Activated CD4-positive, alpha-beta memory T cell treated with anti-CD3 and anti-CD28 coated beads for 36 hours (primary cell): ENCODE measurements around the gene HTR1D. TPM values are rescaled to one million over a fixed set of nuclear protein-coding genes. Genes with fewer than 3 reads are reported as not detected.
"Not testable (repeated sequence)": the region's sequence is repeated elsewhere in the genome, so short reads cannot be mapped to it uniquely, and the experiment has no call there.

Experiments used
- CTCF ChIA-PET: fragments of 350-600 bp; sonication (Branson Sonifier 250); formaldehyde crosslinking; loops from one replicate; lab custom pipeline; 2021; ENCODE audit warnings: antibody characterized with exemption, inconsistent platforms; lab: Charles Lee
- POLR2A ChIA-PET: fragments of 350-600 bp; sonication (Branson Sonifier 250); formaldehyde crosslinking; loops from one replicate; lab custom pipeline; 2021; ENCODE audit warnings: antibody characterized with exemption; lab: Charles Lee
- DNase-seq: peaks from one replicate; pipeline ENCODE4 v3.0.0-alpha.2; 2020
- H3K27ac Mint-ChIP-seq: one replicate; pipeline ENCODE4 v1.8.0; 2021; ENCODE audit warnings: mixed read lengths
- H3K27me3 Mint-ChIP-seq: one replicate; pipeline ENCODE4 v1.8.0; 2021; ENCODE audit warnings: mixed read lengths
- H3K36me3 Mint-ChIP-seq: one replicate; pipeline ENCODE4 v1.8.0; 2021; ENCODE audit warnings: mixed read lengths
- H3K4me1 Mint-ChIP-seq: one replicate; pipeline ENCODE4 v1.8.0; 2021; ENCODE audit warnings: low read depth, mixed read lengths
- H3K4me3 Mint-ChIP-seq: one replicate; pipeline ENCODE4 v1.8.0; 2021; ENCODE audit warnings: mild to moderate bottlenecking, mixed read lengths
- H3K9me3 Mint-ChIP-seq: one replicate; pipeline ENCODE4 v1.8.0; 2021; ENCODE audit warnings: mixed read lengths
- intact Hi-C: fragments of 100-400 bp; cut with micrococcal nuclease; formaldehyde crosslinking; loops from one replicate; pipeline ENCODE4 v1.15.1; 2023
- total RNA-seq, 2 experiments: library from RNA; stranded (reverse); gene quantifications; one replicate each; pipeline ENCODE4 v1.2.3, GENCODE V29; 2021

The HTR1D gene, protein sequence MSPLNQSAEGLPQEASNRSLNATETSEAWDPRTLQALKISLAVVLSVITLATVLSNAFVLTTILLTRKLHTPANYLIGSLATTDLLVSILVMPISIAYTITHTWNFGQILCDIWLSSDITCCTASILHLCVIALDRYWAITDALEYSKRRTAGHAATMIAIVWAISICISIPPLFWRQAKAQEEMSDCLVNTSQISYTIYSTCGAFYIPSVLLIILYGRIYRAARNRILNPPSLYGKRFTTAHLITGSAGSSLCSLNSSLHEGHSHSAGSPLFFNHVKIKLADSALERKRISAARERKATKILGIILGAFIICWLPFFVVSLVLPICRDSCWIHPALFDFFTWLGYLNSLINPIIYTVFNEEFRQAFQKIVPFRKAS
- total RNA-seq = not detected

- Mint-ChIP-seq H3K27ac (no peak within 1 kb of the TSS), H3K9me3 (no peaks in the 10 kb centered on the region), H3K4me1 (peaks cover 3% of the 10 kb centered on the region), H3K36me3 (no peaks in the 10 kb centered on the region), H3K27me3 (peaks cover 39% of the 10 kb centered on the region), H3K4me3 (no peak within 1 kb of the TSS)
- intact Hi-C loops = no loop called here
- DNase-seq = no peak
- POLR2A ChIA-PET = no interaction called here
- CTCF ChIA-PET = interaction anchor here (0.6 to 1.7 kb wide), 3 partner anchors 11 to 33 kb away, joined by 3 to 9 read pairs (median 3); no protein-coding TSS in a partner anchor
These were observed at the start of gene HTR1D for GRCh38 chr1:23217421-23218115. TSS of gene HTR1D (minus strand) at chr1:23217502. CDS start at chr1:23194219, 23,283 bp downstream.

DNA sequence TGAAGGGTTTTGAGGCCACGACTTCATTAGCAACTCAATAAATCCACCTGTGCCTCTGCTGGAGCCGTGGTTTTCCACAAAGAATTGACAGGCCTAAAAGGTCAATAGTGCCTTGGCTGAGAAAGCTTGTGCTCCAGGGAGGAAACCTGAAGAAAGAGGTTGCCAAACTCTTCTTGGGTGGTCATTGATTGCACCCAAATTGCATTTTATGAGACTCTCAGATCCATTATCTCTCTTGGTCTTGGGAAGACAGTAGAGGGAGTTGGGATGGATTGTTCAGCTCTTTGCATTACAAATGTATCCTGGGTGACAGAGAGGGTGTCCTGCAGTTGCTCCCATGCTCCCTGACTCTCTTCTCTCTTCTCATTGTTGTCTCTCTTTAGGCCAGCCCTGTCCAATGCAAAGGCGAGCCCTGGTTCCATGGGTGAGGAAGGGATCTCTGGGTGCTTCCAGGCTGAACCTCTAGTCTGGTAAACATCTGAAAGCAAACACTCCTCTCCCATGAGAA, 46.1 kb upstream of the HTR1D start:
- no peaks in the 10 kb centered on the region for H3K27me3 Mint-ChIP-seq
- intact Hi-C loops = no loop called here
- H3K36me3 Mint-ChIP-seq = no peaks in the 10 kb centered on the region
- H3K9me3 Mint-ChIP-seq = no peaks in the 10 kb centered on the region
- DNase-seq = no peak
- H3K4me3 Mint-ChIP-seq = no peak overlapping the region
- no peaks in the 10 kb centered on the region for H3K4me1 Mint-ChIP-seq
- ChIA-PET CTCF (no interaction called here), POLR2A (no interaction called here)
- no peak overlapping the region for H3K27ac Mint-ChIP-seq

DNA sequence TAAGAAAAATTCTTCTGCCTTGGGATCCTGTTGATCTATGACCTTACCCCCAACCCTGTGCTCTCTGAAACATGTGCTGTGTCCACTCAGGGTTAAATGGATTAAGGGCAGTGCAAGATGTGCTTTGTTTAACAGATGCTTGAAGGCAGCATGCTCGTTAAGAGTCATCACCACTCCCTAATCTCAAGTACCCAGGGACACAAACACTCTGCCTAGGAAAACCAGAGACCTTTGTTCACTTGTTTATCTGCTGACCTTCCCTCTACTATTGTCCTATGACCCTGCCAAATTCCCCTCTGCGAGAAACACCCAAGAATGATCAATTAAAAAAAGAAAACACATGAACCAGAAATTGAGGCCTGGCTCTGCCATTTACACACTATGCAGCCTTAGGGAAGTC, 40.8 kb upstream of the HTR1D start:
- H3K36me3 Mint-ChIP-seq, DNase-seq, H3K27ac Mint-ChIP-seq, H3K4me3 Mint-ChIP-seq, H3K9me3 Mint-ChIP-seq, H3K4me1 Mint-ChIP-seq, intact Hi-C loops, POLR2A ChIA-PET, H3K27me3 Mint-ChIP-seq, CTCF ChIA-PET: not testable (repeated sequence)

GRCh38 chr1:23257371-23257770, 40.1 kb upstream of the HTR1D start:
- DNase-seq, CTCF ChIA-PET, intact Hi-C loops, H3K27me3 Mint-ChIP-seq, POLR2A ChIA-PET, H3K4me1 Mint-ChIP-seq, H3K4me3 Mint-ChIP-seq, H3K9me3 Mint-ChIP-seq, H3K27ac Mint-ChIP-seq, H3K36me3 Mint-ChIP-seq: not testable (repeated sequence)

GRCh38 chr1:23254584-23254983, 37.3 kb upstream of the HTR1D start:
- H3K4me1 Mint-ChIP-seq = no peaks in the 10 kb centered on the region

GRCh38 chr1:23251812-23252211, 34.5 kb upstream of the HTR1D start:
- Mint-ChIP-seq H3K36me3 (no peaks in the 10 kb centered on the region), H3K9me3 (no peaks in the 10 kb centered on the region), H3K4me3 (no peak overlapping the region), H3K4me1 (no peaks in the 10 kb centered on the region), H3K27ac (no peak overlapping the region), H3K27me3 (no peaks in the 10 kb centered on the region)
- DNase-seq = no peak
- ChIA-PET CTCF (interaction anchor here (1.1 kb wide), 1 partner anchor 22 kb away, joined by 3 read pairs; no protein-coding TSS in a partner anchor), POLR2A (no interaction called here)
- intact Hi-C loops = no loop called here

More at GRCh38 chr1:23254584-23254983, 37.3 kb upstream of the HTR1D start:
- intact Hi-C loops = no loop called here
- Mint-ChIP-seq H3K27ac (no peak overlapping the region), H3K27me3 (no peaks in the 10 kb centered on the region), H3K36me3 (no peaks in the 10 kb centered on the region), H3K4me3 (no peak overlapping the region), H3K9me3 (no peaks in the 10 kb centered on the region)
- CTCF ChIA-PET = interaction anchor here (0.6 kb wide), 1 partner anchor 149 kb away, joined by 3 read pairs; no protein-coding TSS in a partner anchor
- POLR2A ChIA-PET = no interaction called here
- no peak for DNase-seq

- Mint-ChIP-seq H3K27me3 (no peaks in the 10 kb centered on the region), H3K4me3 (no peak overlapping the region), H3K9me3 (no peaks in the 10 kb centered on the region), H3K27ac (no peak overlapping the region), H3K36me3 (no peaks in the 10 kb centered on the region), H3K4me1 (no peaks in the 10 kb centered on the region)
- intact Hi-C loops = no loop called here
- CTCF ChIA-PET = no interaction called here
- DNase-seq = no peak
- POLR2A ChIA-PET = interaction anchor here (0.7 kb wide), 1 partner anchor 11 kb away, joined by 3 read pairs; no protein-coding TSS in a partner anchor
These were observed 32.6 kb upstream of the HTR1D start for GRCh38 chr1:23249787-23250454.

GRCh38 chr1:23247276-23247675, 30.0 kb upstream of the HTR1D start:
- intact Hi-C loops = no loop called here
- Mint-ChIP-seq H3K27me3 (no peaks in the 10 kb centered on the region), H3K27ac (no peak overlapping the region), H3K36me3 (no peaks in the 10 kb centered on the region), H3K4me1 (no peaks in the 10 kb centered on the region), H3K4me3 (no peak overlapping the region), H3K9me3 (no peaks in the 10 kb centered on the region)
- DNase-seq = no peak
- ChIA-PET CTCF (no interaction called here), POLR2A (no interaction called here)

- H3K27ac Mint-ChIP-seq = no peak overlapping the region
- no peaks in the 10 kb centered on the region for H3K9me3 Mint-ChIP-seq
- DNase-seq = no peak
- H3K4me3 Mint-ChIP-seq = no peak overlapping the region
- H3K36me3 Mint-ChIP-seq = no peaks in the 10 kb centered on the region
- intact Hi-C loops = no loop called here
- H3K27me3 Mint-ChIP-seq = no peaks in the 10 kb centered on the region
- POLR2A ChIA-PET = no interaction called here
- CTCF ChIA-PET = no interaction called here
- no peaks in the 10 kb centered on the region for H3K4me1 Mint-ChIP-seq
These were observed 29.0 kb upstream of the HTR1D start for GRCh38 chr1:23246274-23246673.

GRCh38 chr1:23244256-23244761, 27.0 kb upstream of the HTR1D start:
- ChIA-PET CTCF (interaction anchor here (1.1 to 1.5 kb wide), 2 partner anchors 60 to 145 kb away, joined by 3 read pairs; no protein-coding TSS in a partner anchor), POLR2A (no interaction called here)
- intact Hi-C loops = no loop called here
- H3K4me1 Mint-ChIP-seq = no peaks in the 10 kb centered on the region
- H3K4me3 Mint-ChIP-seq = no peak overlapping the region
- H3K9me3 Mint-ChIP-seq = no peaks in the 10 kb centered on the region
- H3K27ac Mint-ChIP-seq = no peak overlapping the region
- no peaks in the 10 kb centered on the region for H3K36me3 Mint-ChIP-seq
- DNase-seq = no peak
- H3K27me3 Mint-ChIP-seq = no peaks in the 10 kb centered on the region

- peaks cover 3% of the 10 kb centered on the region for H3K27me3 Mint-ChIP-seq
- ChIA-PET CTCF (no interaction called here), POLR2A (no interaction called here)
- H3K27ac Mint-ChIP-seq = no peak overlapping the region
- DNase-seq = no peak
- no peaks in the 10 kb centered on the region for H3K9me3 Mint-ChIP-seq
- intact Hi-C loops = no loop called here
- no peaks in the 10 kb centered on the region for H3K36me3 Mint-ChIP-seq
- H3K4me1 Mint-ChIP-seq = no peaks in the 10 kb centered on the region
- no peak overlapping the region for H3K4me3 Mint-ChIP-seq
These were observed 25.1 kb upstream of the HTR1D start for GRCh38 chr1:23242414-23242813.
